Naive thymus-derived CD4-positive, alpha-beta T cell (primary cell): ENCODE data around the gene CSRP2. TPM values are rescaled to one million over a fixed set of nuclear protein-coding genes. Genes with fewer than 3 reads are reported as not detected.

Experiments used
- ATAC-seq: fragments of 150-1000 bp; cut with Tn5 transposase; 2 replicates; pipeline ENCODE4 v1.10.0; 2021; ENCODE audit warnings: mild to moderate bottlenecking, moderate library complexity
- CTCF ChIA-PET: fragments of 350-600 bp; sonication (Branson Sonifier 250); formaldehyde crosslinking; loops from one replicate; lab custom pipeline; 2021; ENCODE audit warnings: antibody characterized with exemption; lab: Charles Lee
- POLR2A ChIA-PET: fragments of 350-600 bp; sonication (Branson Sonifier 250); formaldehyde crosslinking; loops from one replicate; lab custom pipeline; 2021; ENCODE audit warnings: antibody characterized with exemption, inconsistent platforms; lab: Charles Lee
- DNase-seq, 9 donors: peaks; one replicate each; pipeline versions ENCODE4 v3.0.0 to v3.0.0-alpha.2; 2020 to 2022; ENCODE audit warnings: mixed read lengths in 1 of 9
- H3K27ac ChIP-seq: one replicate; pipeline ENCODE4 v1.7.0; 2013; ENCODE audit warnings: mild to moderate bottlenecking, low read depth, low read length, moderate library complexity
- H3K27me3 ChIP-seq, 2 donors: one replicate each; pipeline ENCODE4 v1.7.0; 2013; ENCODE audit warnings: low read length in 2 of 2, mild to moderate bottlenecking in 2 of 2, moderate library complexity in 2 of 2; ENCODE audit not compliant: control insufficient read depth in 2 of 2, insufficient read depth in 2 of 2
- H3K36me3 ChIP-seq, 3 experiments: 1 replicate in 2 of 3; 2 replicates in 1 of 3; pipeline ENCODE4 v1.7.0; 2013; ENCODE audit warnings: low read length in 3 of 3, mild to moderate bottlenecking in 3 of 3, moderate library complexity in 1 of 3; ENCODE audit not compliant: insufficient read depth in 3 of 3, control insufficient read depth in 2 of 3
- H3K4me1 ChIP-seq, 2 donors: one replicate each; pipeline ENCODE4 v1.7.0; 2013; ENCODE audit warnings: low read length in 2 of 2, mild to moderate bottlenecking in 2 of 2, moderate library complexity in 1 of 2; ENCODE audit not compliant: control insufficient read depth in 2 of 2, insufficient read depth in 2 of 2
- H3K4me3 ChIP-seq: 2 replicates; pipeline ENCODE4 v1.7.0; 2013; ENCODE audit warnings: mild to moderate bottlenecking, low read length
- H3K9me3 ChIP-seq, 3 experiments: 1 replicate in 2 of 3; 2 replicates in 1 of 3; pipeline ENCODE4 v1.7.0; 2013; ENCODE audit warnings: low read length in 3 of 3; ENCODE audit not compliant: control insufficient read depth in 2 of 3
- H3K27ac Mint-ChIP-seq, 9 donors: one replicate each; pipeline ENCODE4 v1.8.0; 2020 to 2022; ENCODE audit warnings: mixed read lengths in 9 of 9, mild to moderate bottlenecking in 8 of 9, moderate library complexity in 5 of 9, inconsistent platforms in 2 of 9
- H3K27me3 Mint-ChIP-seq, 5 donors: one replicate each; pipeline ENCODE4 v1.8.0; 2021 to 2022; ENCODE audit warnings: mixed read lengths in 5 of 5, mild to moderate bottlenecking in 1 of 5
- H3K36me3 Mint-ChIP-seq, 5 donors: one replicate each; pipeline ENCODE4 v1.8.0; 2020 to 2022; ENCODE audit warnings: mixed read lengths in 5 of 5, mild to moderate bottlenecking in 3 of 5, inconsistent platforms in 1 of 5
- H3K4me1 Mint-ChIP-seq, 7 donors: one replicate each; pipeline ENCODE4 v1.8.0; 2020 to 2022; ENCODE audit warnings: mixed read lengths in 7 of 7, mild to moderate bottlenecking in 3 of 7, inconsistent platforms in 1 of 7
- H3K4me3 Mint-ChIP-seq, 10 donors: one replicate each; pipeline ENCODE4 v1.8.0; 2020 to 2022; ENCODE audit warnings: mild to moderate bottlenecking in 10 of 10, mixed read lengths in 10 of 10, moderate library complexity in 6 of 10, inconsistent platforms in 2 of 10
- H3K9me3 Mint-ChIP-seq, 11 donors: one replicate each; pipeline ENCODE4 v1.8.0; 2020 to 2022; ENCODE audit warnings: mixed read lengths in 11 of 11, mild to moderate bottlenecking in 4 of 11, inconsistent platforms in 1 of 11, moderate library complexity in 1 of 11
- intact Hi-C, 2 donors: fragments of 100-400 bp; cut with micrococcal nuclease; formaldehyde crosslinking; loops; one replicate each; pipeline ENCODE4 v1.15.1; 2023
- polyA plus RNA-seq, 2 donors: library from polyadenylated mRNA; unstranded; fragments of 300-500 nt; fragmentation: Illumina TruSeq; gene quantifications; one replicate each; pipeline ENCODE4 v1.2.3, GENCODE V29; 2021
- total RNA-seq, 6 experiments: library from RNA in 5 of 6; stranded (reverse) in 5 of 6; gene quantifications; 1 replicate in 5 of 6; 2 replicates in 1 of 6; pipeline ENCODE4 v1.2.3 and lab custom pipeline; 2021 to 2026

The CSRP2 gene
- total and polyA plus RNA-seq, 7 experiments from 2014 or later: 0.79 to 0.98 TPM; not detected in 5

GRCh38 chr12:76866151-76866567 is 12.7 kb downstream of the CSRP2 start:
- ATAC-seq (no peak), DNase-seq (no peak)
- H3K36me3 ChIP-seq: no peaks in the 10 kb centered on the region
- intact Hi-C loops: no loop called here
- Mint-ChIP-seq H3K4me1 (no peaks in the 10 kb centered on the region), H3K36me3 (no peaks in the 10 kb centered on the region), H3K9me3 (peaks cover 0 to 2% (median 0%) of the 10 kb centered on the region in 11 donors), H3K27ac (no peak overlapping the region), H3K27me3 (peaks cover 0 to 24% (median 22%) of the 10 kb centered on the region in 5 donors), H3K4me3 (no peak overlapping the region)
- CTCF ChIA-PET: no interaction called here
- H3K9me3 ChIP-seq: no peaks in the 10 kb centered on the region
- H3K27ac ChIP-seq: no peak overlapping the region
- POLR2A ChIA-PET: no interaction called here
- H3K4me3 ChIP-seq: no peak overlapping the region
- peaks cover 0 to 2% of the 10 kb centered on the region in 2 donors for H3K27me3 ChIP-seq
- H3K4me1 ChIP-seq: no peaks in the 10 kb centered on the region

GRCh38 chr12:76864791-76865400 is 13.9 kb downstream of the CSRP2 start:
- no peak for DNase-seq
- no peaks in the 10 kb centered on the region for H3K36me3 Mint-ChIP-seq
- H3K27ac Mint-ChIP-seq: no peak overlapping the region
- no peak for ATAC-seq
- ChIA-PET CTCF (no interaction called here), POLR2A (no interaction called here)
- no peak overlapping the region for H3K27ac ChIP-seq
- H3K4me1 ChIP-seq: no peaks in the 10 kb centered on the region
- no peak overlapping the region for H3K4me3 Mint-ChIP-seq
- H3K27me3 Mint-ChIP-seq: peaks cover 0 to 19% (median 15%) of the 10 kb centered on the region in 5 donors
- H3K9me3 ChIP-seq: no peaks in the 10 kb centered on the region
- H3K4me3 ChIP-seq: no peak overlapping the region
- no peaks in the 10 kb centered on the region for H3K36me3 ChIP-seq
- peaks cover 0 to 2% of the 10 kb centered on the region in 2 donors for H3K27me3 ChIP-seq
- peaks cover 0 to 2% (median 0%) of the 10 kb centered on the region in 11 donors for H3K9me3 Mint-ChIP-seq
- intact Hi-C loops: no loop called here
- no peaks in the 10 kb centered on the region for H3K4me1 Mint-ChIP-seq

DNA sequence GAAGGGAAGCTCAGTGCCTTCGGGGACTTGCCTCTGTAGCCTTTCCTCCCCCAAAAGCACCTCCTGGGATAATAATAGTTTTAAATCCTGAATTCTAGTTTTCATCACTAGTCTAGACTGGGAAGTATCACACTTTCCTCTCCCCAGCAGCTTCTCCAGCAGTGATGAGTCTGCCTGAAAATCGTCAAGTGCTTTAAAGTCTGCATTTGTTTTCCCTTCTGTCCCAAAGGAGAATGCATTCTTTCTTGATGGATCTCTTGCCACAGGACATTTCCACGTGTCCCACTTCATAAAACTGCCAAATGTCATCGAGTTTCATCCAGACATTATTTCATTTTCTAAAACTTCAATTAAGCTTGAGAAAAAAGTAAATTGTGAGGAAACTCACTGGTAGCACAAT is 15.0 kb downstream of the CSRP2 start:
- peaks cover 0 to 2% of the 10 kb centered on the region in 2 donors for H3K27me3 ChIP-seq
- H3K27ac ChIP-seq: no peak overlapping the region
- ChIA-PET POLR2A (no interaction called here), CTCF (no interaction called here)
- intact Hi-C loops: no loop called here
- Mint-ChIP-seq H3K27ac (no peak overlapping the region), H3K36me3 (no peaks in the 10 kb centered on the region), H3K4me3 (no peak overlapping the region), H3K4me1 (peaks cover 0 to 4% (median 0%) of the 10 kb centered on the region in 7 donors), H3K9me3 (peaks cover 0 to 2% (median 0%) of the 10 kb centered on the region in 11 donors), H3K27me3 (peaks cover 0 to 18% (median 11%) of the 10 kb centered on the region in 5 donors)
- H3K9me3 ChIP-seq: no peaks in the 10 kb centered on the region
- H3K36me3 ChIP-seq: no peaks in the 10 kb centered on the region
- no peaks in the 10 kb centered on the region for H3K4me1 ChIP-seq
- ATAC-seq (no peak), DNase-seq (no peak)
- H3K4me3 ChIP-seq: no peak overlapping the region

- H3K36me3 Mint-ChIP-seq: no peaks in the 10 kb centered on the region
- no peak for DNase-seq
- CTCF ChIA-PET: interaction anchor here (0.6 kb wide), 1 partner anchor 1071 kb away, joined by 4 read pairs; no protein-coding TSS in a partner anchor
- Histone ChIP-seq H3K27me3 (peaks cover 0 to 2% of the 10 kb centered on the region in 2 donors), H3K36me3 (no peaks in the 10 kb centered on the region), H3K9me3 (no peaks in the 10 kb centered on the region), H3K4me3 (no peak overlapping the region), H3K27ac (no peak overlapping the region), H3K4me1 (no peaks in the 10 kb centered on the region)
- ATAC-seq: no peak
- peaks cover 0 to 18% (median 11%) of the 10 kb centered on the region in 5 donors for H3K27me3 Mint-ChIP-seq
- no peak overlapping the region for H3K27ac Mint-ChIP-seq
- H3K4me1 Mint-ChIP-seq: peaks cover 0 to 4% (median 0%) of the 10 kb centered on the region in 7 donors
- POLR2A ChIA-PET: no interaction called here
- H3K9me3 Mint-ChIP-seq: peaks cover 0 to 2% (median 0%) of the 10 kb centered on the region in 11 donors
- intact Hi-C loops: no loop called here
- no peak overlapping the region for H3K4me3 Mint-ChIP-seq
Observed at GRCh38 chr12:76863005-76863670, 15.7 kb downstream of the CSRP2 start.

GRCh38 chr12:76860256-76860655 is 18.6 kb downstream of the CSRP2 start:
- CTCF ChIA-PET: no interaction called here
- Histone ChIP-seq H3K4me3 (no peak overlapping the region), H3K27me3 (no peaks in the 10 kb centered on the region), H3K9me3 (no peaks in the 10 kb centered on the region), H3K4me1 (no peaks in the 10 kb centered on the region), H3K27ac (no peak overlapping the region), H3K36me3 (no peaks in the 10 kb centered on the region)
- Mint-ChIP-seq H3K27me3 (peaks cover 0 to 7% (median under 1%) of the 10 kb centered on the region in 5 donors), H3K36me3 (peaks cover 5 to 20% (median 15%) of the 10 kb centered on the region in 5 donors), H3K27ac (no peak overlapping the region), H3K4me1 (peaks cover 0 to 4% (median 0%) of the 10 kb centered on the region in 7 donors), H3K9me3 (peaks cover 0 to 13% (median 1%) of the 10 kb centered on the region in 11 donors), H3K4me3 (no peak overlapping the region)
- POLR2A ChIA-PET: no interaction called here
- no peak for DNase-seq
- intact Hi-C loops: no loop called here
- ATAC-seq: no peak

GRCh38 chr12:76859611-76860010 is 19.2 kb downstream of the CSRP2 start:
- Histone ChIP-seq H3K4me1 (no peaks in the 10 kb centered on the region), H3K27ac (no peak overlapping the region), H3K27me3 (no peaks in the 10 kb centered on the region), H3K9me3 (no peaks in the 10 kb centered on the region), H3K4me3 (no peak overlapping the region), H3K36me3 (no peaks in the 10 kb centered on the region)
- ChIA-PET POLR2A (no interaction called here), CTCF (no interaction called here)
- H3K36me3 Mint-ChIP-seq: peaks cover 11 to 26% (median 21%) of the 10 kb centered on the region in 5 donors
- no peak for ATAC-seq
- no peak overlapping the region for H3K4me3 Mint-ChIP-seq
- intact Hi-C loops: no loop called here
- peaks cover 0 to 13% (median 1%) of the 10 kb centered on the region in 11 donors for H3K9me3 Mint-ChIP-seq
- H3K27ac Mint-ChIP-seq: no peak overlapping the region
- H3K4me1 Mint-ChIP-seq: peaks cover 0 to 4% (median 0%) of the 10 kb centered on the region in 7 donors
- H3K27me3 Mint-ChIP-seq: peaks cover 0 to 7% (median 0%) of the 10 kb centered on the region in 5 donors
- DNase-seq: no peak
